ENCODE measurements around the gene FNTB.

Gene FNTB

GRCh38 chr14:64956697-64957406, 29.8 kb upstream of the FNTB start:
- DNase-seq (ENCODE audit: low read depth, low spot score) = no peak
- TF ChIP-seq, protein P1, sequence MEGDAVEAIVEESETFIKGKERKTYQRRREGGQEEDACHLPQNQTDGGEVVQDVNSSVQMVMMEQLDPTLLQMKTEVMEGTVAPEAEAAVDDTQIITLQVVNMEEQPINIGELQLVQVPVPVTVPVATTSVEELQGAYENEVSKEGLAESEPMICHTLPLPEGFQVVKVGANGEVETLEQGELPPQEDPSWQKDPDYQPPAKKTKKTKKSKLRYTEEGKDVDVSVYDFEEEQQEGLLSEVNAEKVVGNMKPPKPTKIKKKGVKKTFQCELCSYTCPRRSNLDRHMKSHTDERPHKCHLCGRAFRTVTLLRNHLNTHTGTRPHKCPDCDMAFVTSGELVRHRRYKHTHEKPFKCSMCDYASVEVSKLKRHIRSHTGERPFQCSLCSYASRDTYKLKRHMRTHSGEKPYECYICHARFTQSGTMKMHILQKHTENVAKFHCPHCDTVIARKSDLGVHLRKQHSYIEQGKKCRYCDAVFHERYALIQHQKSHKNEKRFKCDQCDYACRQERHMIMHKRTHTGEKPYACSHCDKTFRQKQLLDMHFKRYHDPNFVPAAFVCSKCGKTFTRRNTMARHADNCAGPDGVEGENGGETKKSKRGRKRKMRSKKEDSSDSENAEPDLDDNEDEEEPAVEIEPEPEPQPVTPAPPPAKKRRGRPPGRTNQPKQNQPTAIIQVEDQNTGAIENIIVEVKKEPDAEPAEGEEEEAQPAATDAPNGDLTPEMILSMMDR (IDR thresholded peaks at IDR 0.05; ENCODE audit: low read depth, low read length) = no peak
- in situ Hi-C loops (cut with HindIII; ENCODE audit: low sequenced_read_pairs) = no loop called here
- H3K4me3 ChIP-seq (ENCODE audit: low read depth, low read length) = no peak overlapping the region

GRCh38 chr14:64958201-64958600, 28.5 kb upstream of the FNTB start:
- in situ Hi-C loops (cut with HindIII; ENCODE audit: low sequenced_read_pairs) = no loop called here
- no peak for DNase-seq (ENCODE audit: low read depth, low spot score)
- TF ChIP-seq, protein P1 (IDR thresholded peaks at IDR 0.05; ENCODE audit: low read depth, low read length) = no peak
- no peak overlapping the region for H3K4me3 ChIP-seq (ENCODE audit: low read depth, low read length)

DNA sequence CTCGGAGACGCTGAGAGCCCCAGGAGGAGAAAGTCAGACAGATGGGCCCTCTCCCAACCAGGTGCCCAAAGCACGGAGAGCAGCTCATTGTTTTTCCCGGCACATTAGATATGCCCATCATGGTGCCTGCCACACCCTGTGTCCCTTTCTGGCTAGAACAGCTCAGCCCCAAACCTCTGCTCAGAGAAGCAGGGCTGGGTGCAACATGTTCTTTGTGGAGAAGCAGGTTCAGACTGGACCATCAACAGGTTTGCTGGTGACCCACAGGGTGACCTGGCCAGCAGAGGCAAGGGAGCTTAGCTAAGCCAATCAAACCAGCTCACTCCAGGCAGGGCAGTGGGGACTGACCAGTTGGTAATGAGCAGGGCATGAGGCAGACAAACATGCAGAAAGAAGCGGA, 28.0 kb upstream of the FNTB start:
- H3K4me3 ChIP-seq (ENCODE audit: low read depth, low read length) = no peak overlapping the region
- in situ Hi-C loops (cut with HindIII; ENCODE audit: low sequenced_read_pairs) = no loop called here
- TF ChIP-seq, protein P1 (IDR thresholded peaks at IDR 0.05; ENCODE audit: low read depth, low read length) = no peak
- no peak for DNase-seq (ENCODE audit: low read depth, low spot score)

GRCh38 chr14:64960762-64961276, 25.9 kb upstream of the FNTB start:
- in situ Hi-C loops (cut with HindIII; ENCODE audit: low sequenced_read_pairs) = no loop called here
- TF ChIP-seq, protein P1 (IDR thresholded peaks at IDR 0.05; ENCODE audit: low read depth, low read length) = peak; percentile 25
- no peak overlapping the region for H3K4me3 ChIP-seq (ENCODE audit: low read depth, low read length)
- no peak for DNase-seq (ENCODE audit: low read depth, low spot score)

GRCh38 chr14:64963611-64964010, 23.1 kb upstream of the FNTB start:
- TF ChIP-seq, protein P1 (IDR thresholded peaks at IDR 0.05; ENCODE audit: low read depth, low read length) = no peak
- DNase-seq (ENCODE audit: low read depth, low spot score) = no peak
- no peak overlapping the region for H3K4me3 ChIP-seq (ENCODE audit: low read depth, low read length)
- in situ Hi-C loops (cut with HindIII; ENCODE audit: low sequenced_read_pairs) = no loop called here

GRCh38 chr14:64965356-64966000, 21.2 kb upstream of the FNTB start:
- TF ChIP-seq, protein P1 (IDR thresholded peaks at IDR 0.05; ENCODE audit: low read depth, low read length) = no peak
- no peak for DNase-seq (ENCODE audit: low read depth, low spot score)
- no peak overlapping the region for H3K4me3 ChIP-seq (ENCODE audit: low read depth, low read length)
- in situ Hi-C loops (cut with HindIII; ENCODE audit: low sequenced_read_pairs) = no loop called here
